ENCODE results near the gene ZNF614.
A peak's percentile ranks its signal among the peaks of the same experiment; 100 is the strongest.
"Not testable (repeated sequence)": the region's sequence is repeated elsewhere in the genome, so short reads cannot be mapped to it uniquely, and the experiment has no call there.

The ZNF614 gene

DNA sequence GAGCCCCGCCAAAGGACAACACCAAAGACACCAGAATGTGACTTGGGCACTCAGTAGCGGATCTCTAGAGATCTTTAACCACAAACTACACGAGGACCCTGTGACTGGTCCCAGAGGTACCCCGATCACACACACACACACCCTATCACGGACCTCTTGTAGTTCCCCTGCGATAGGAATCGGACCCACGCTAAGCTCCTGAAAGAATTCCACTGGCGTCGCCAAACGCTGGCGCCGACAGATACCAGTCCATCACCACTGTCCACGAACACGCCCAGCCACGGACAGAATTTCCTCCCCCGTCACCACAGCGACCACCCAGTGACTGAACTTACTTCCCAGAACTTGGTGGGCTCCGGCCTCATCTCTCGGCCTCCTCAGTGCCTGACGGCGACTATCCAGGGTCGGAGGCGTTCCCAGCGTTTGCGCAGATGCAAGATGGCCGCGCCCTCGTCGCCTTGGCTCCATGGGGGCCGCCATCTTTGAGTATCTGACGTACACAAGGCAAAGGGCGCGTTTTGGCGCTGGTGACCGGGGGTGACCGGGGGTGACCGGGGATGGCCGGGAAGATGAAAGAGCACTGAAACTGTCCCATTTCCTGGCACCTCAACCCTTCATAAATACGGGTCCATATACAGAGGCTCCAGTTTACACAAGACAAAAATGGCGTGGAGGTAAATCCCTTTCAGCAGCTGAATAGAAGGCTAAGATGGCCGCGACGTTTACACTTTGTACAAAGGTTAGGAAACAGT is 20.2 kb downstream of the ZNF614 start, which contains the start of gene ZNF615:
Gene ZNF615, minus strand, starts transcription at position 406 of the 752 bp plus-strand sequence. CDS start 4,500 bp downstream, outside the sequence.
- H3K4me3 ChIP-seq (ENCODE audit: low read depth, low read length) = peak within 1 kb of the TSS; percentile 88
- TF ChIP-seq CTCF (IDR thresholded peaks at IDR 0.05; ENCODE audit: low read depth, low read length) = no peak

DNA sequence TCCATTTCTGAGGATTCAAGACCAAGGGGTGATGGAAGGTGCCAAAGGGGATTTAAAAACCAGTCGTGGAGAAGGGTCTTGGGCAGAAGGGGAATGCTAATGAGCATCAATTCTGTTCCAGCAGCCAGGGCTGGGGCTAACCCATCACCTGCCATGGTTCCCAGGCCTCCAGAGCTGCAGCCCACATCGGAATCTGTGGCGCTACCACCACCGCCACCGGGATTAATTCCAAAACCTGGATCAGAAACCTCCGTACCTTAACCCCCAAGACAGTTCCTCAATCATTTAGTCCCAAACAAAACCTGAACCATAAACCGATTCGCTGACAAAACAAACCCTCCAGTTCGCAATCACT is 20.8 kb downstream of the ZNF614 start:
- H3K4me3 ChIP-seq (ENCODE audit: low read depth, low read length) = peak overlapping the region; percentile 88
- TF ChIP-seq CTCF (IDR thresholded peaks at IDR 0.05; ENCODE audit: low read depth, low read length) = no peak

DNA sequence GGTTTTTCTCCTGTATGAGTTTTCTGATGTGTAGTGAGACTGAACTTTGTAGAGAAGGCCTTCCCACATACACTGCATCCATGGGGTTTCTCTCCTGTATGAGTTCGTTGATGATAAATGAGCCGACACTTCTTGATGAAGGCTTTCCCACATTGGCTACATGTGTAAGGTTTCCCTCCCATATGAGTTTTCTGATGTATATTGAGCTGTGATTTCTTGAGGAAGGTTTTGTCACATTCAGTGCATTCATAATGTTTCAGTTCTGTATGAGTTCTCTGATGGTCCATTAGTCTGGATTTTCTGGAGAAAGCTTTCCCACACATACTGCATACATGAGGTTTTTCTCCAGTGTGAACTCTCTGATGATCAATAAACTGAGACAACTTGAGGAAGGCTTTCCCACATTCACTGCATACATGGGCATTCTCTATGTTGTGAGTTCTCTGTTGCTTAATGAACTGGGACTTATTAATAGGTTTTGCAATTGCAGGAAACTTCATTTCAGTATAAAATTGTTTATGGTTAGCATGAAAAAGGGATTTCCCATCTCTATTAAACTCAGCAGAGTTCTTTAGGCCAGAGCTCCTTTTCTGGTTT is 34.0 kb downstream of the ZNF614 start:
- TF ChIP-seq CTCF (IDR thresholded peaks at IDR 0.05; ENCODE audit: low read depth, low read length) = no peak
- no peak overlapping the region for H3K4me3 ChIP-seq (ENCODE audit: low read depth, low read length)

GRCh38 chr19:51993422-51993821 is 34.8 kb downstream of the ZNF614 start:
- no peak for TF ChIP-seq CTCF (IDR thresholded peaks at IDR 0.05; ENCODE audit: low read depth, low read length)
- H3K4me3 ChIP-seq (ENCODE audit: low read depth, low read length) = no peak overlapping the region

DNA sequence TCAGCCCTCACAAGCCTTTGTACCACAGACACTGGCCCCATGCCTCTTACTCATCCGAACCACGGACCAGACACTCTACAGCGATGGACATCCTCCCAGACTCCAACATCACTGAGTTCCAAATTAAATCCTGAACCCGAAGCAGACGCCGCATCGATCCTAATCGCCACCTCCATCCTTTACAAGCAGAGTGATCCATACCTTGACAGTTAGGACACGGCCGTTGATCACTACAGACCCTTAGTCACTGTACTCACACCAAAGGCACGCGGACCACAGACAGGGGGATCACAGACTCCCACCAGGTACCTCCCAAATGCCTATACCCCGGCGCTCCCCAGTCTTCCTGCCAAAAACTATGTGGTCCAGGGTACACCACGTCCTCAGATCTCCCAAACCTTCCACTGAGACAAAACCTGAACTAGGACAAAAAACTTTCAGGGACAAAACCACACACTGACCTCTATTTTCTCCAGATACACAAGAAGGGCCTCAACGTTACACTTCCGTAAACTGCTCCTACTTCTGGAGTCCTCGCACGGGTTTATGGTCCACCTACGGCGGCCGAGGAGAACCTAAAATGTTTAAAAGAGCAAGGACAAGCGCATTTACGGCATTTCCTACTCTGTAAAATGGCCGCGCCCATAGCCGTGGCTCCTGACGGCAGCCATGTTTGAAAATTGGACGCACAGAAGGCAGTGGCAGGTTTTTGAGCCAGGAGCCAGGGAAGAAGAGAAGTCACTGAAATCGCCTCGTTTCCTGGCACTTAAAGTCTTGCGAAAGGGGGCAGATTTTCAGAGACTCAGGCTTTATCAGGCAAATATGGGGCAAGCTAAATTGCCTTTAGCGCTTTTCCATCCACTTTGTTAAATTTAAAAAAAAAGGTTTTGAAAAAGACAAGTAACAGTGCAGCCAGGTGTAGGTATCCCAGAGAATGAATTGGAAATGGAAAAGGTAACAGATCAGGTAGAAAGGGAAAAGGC is 41.6 kb downstream of the ZNF614 start, which contains the start of gene ZNF350:
Gene ZNF350, minus strand, starts transcription at position 532 of the 983 bp plus-strand sequence. CDS start 12,480 bp downstream, outside the sequence.
- no peak for TF ChIP-seq CTCF (IDR thresholded peaks at IDR 0.05; ENCODE audit: low read depth, low read length)
- H3K4me3 ChIP-seq (ENCODE audit: low read depth, low read length) = peak within 1 kb of the TSS; percentile 95

DNA sequence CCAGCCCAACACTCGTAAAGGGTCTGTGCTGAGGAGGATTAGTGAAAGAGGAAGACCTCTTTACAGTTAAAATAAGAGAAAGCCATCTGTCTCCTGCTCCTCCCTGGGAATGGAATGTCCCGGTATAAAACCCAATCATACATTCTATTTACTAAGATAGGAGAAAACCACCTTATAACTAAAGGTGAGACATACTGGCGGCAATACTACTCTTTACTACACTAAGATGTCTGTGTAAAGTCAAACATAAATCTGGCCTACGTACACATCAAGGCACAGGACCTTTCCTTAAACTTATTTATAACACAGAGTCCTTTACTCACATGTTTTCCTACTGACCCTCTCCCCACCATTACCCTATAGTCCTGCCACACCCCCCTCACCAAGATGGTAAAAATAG is 44.8 kb downstream of the ZNF614 start:
- no peak for TF ChIP-seq CTCF (IDR thresholded peaks at IDR 0.05; ENCODE audit: low read depth, low read length)

GRCh38 chr19:51980926-51981325 is 47.3 kb downstream of the ZNF614 start:
- H3K4me3 ChIP-seq (ENCODE audit: low read depth, low read length) = not testable (repeated sequence)

More for the DNA sequence above, 44.8 kb downstream of the ZNF614 start:
- H3K4me3 ChIP-seq (ENCODE audit: low read depth, low read length) = no peak overlapping the region

All from WI38 (cell line).